HepG2 (cell line): Measurements from ENCODE around the gene VAMP8. TPM values are rescaled to one million over a fixed set of nuclear protein-coding genes. Genes with fewer than 3 reads are reported as not detected.

Source experiments
- ETS1 ChIP-seq: sonication (generic); formaldehyde crosslinking; IDR thresholded peaks from 2 replicates; pipeline ENCODE4 v1.4.0; 2020; ENCODE audit warnings: missing genetic modification reagents
- FOXO1 ChIP-seq: sonication (generic); formaldehyde crosslinking; IDR thresholded peaks from 2 replicates; pipeline ENCODE4 v1.4.0; 2020; ENCODE audit warnings: missing genetic modification reagents
- HDAC1 ChIP-seq: sonication (generic); formaldehyde crosslinking; IDR thresholded peaks from 2 replicates; pipeline ENCODE4 v1.5.1; 2020; ENCODE audit warnings: mild to moderate bottlenecking, missing genetic modification reagents
- MED1 ChIP-seq: sonication (generic); formaldehyde crosslinking; IDR thresholded peaks from 2 replicates; pipeline ENCODE4 v1.4.0; 2020; ENCODE audit warnings: missing genetic modification reagents
- NFIC ChIP-seq: IDR thresholded peaks from 2 replicates; pipeline ENCODE4 v1.6.1; 2012; ENCODE audit warnings: mild to moderate bottlenecking, low read length, inconsistent platforms
- PAXIP1 ChIP-seq: sonication (generic); formaldehyde crosslinking; conservative IDR thresholded peaks from 2 replicates; pipeline ENCODE4 v1.4.0; 2020; ENCODE audit warnings: mild to moderate bottlenecking, missing genetic modification reagents, moderate library complexity
- SNAPC4 ChIP-seq: sonication (generic); formaldehyde crosslinking; IDR thresholded peaks from 2 replicates; pipeline ENCODE4 v1.4.0; 2020; ENCODE audit warnings: mild to moderate bottlenecking, missing genetic modification reagents
- ZFP62 ChIP-seq: sonication (generic); formaldehyde crosslinking; IDR thresholded peaks from 2 replicates; pipeline ENCODE4 v1.4.0; 2020; ENCODE audit warnings: missing genetic modification reagents
- ZFYVE20 ChIP-seq: sonication (generic); formaldehyde crosslinking; IDR thresholded peaks from 2 replicates; pipeline ENCODE4 v1.8.0; 2023; ENCODE audit warnings: low read depth, mild to moderate bottlenecking, moderate library complexity, missing genetic modification reagents, borderline replicate concordance
- ZNF232 ChIP-seq: sonication (generic); formaldehyde crosslinking; IDR thresholded peaks from 2 replicates; pipeline ENCODE4 v1.4.0; 2020; ENCODE audit warnings: missing genetic modification reagents, borderline replicate concordance
- ZNF7 ChIP-seq: IDR thresholded peaks from 2 replicates; pipeline ENCODE4 v1.6.1; 2016; ENCODE audit warnings: missing biosample characterization, missing genetic modification reagents
- polyA plus RNA-seq, 8 experiments: library from polyadenylated mRNA; depleted of rRNA in 3 of 8; stranded (reverse) in 7 of 8; unstranded in 1 of 8; fragments of >200 nt; fragmentation: Illumina TruSeq in 4 of 8; extraction: Trizol in 4 of 8; gene quantifications; 2 replicates each; pipeline versions ENCODE4 v1.2.1 to v1.2.3, GENCODE V29; 2011 to 2016; ENCODE audit warnings: low read depth in 4 of 8, missing spikeins in 1 of 8, mixed read lengths in 1 of 8; ENCODE audit not compliant: insufficient read depth in 1 of 8
- total RNA-seq, 5 experiments: library from RNA; depleted of rRNA; stranded (reverse); fragments of >200 nt; fragmentation: Illumina TruSeq; extraction: Trizol; gene quantifications; 2 replicates each; pipeline ENCODE4 v1.2.3, GENCODE V29; 2016; ENCODE audit warnings: low read depth in 1 of 5
- TF ChIP-seq, protein P1 (sequence below): sonication (generic); formaldehyde crosslinking; IDR thresholded peaks from 2 replicates; pipeline ENCODE4 v1.5.0; 2020; ENCODE audit warnings: missing genetic modification reagents

Gene VAMP8
- total and polyA plus RNA-seq, 2 of the 13 experiments (the other 11 are each of a cell fraction or from before 2014, with no cell fraction given), result 83.3 to 157 TPM

GRCh38 chr2:85621338-85621737 is 44.0 kb downstream of the VAMP8 start (continued):
- TF ChIP-seq ZFYVE20 (CRISPR knock-in tag) (no peak), MED1 (CRISPR knock-in tag) (peak; percentile 42; the same call in 1 of the 2 replicates), ETS1 (CRISPR knock-in tag) (no peak), ZFP62 (CRISPR knock-in tag) (no peak), HDAC1 (peak; percentile 35; the same call in 1 of the 2 replicates), PAXIP1 (CRISPR knock-in tag) (peak; percentile 80), SNAPC4 (no peak), NFIC (peak; percentile 68; the same call in 1 of the 2 replicates), FOXO1 (peak; percentile 18; the same call in 1 of the 2 replicates), ZNF7 (CRISPR knock-in tag) (peak; percentile 23; the same call in 1 of the 2 replicates), ZNF232 (CRISPR knock-in tag) (no peak)
- TF ChIP-seq, protein P1, sequence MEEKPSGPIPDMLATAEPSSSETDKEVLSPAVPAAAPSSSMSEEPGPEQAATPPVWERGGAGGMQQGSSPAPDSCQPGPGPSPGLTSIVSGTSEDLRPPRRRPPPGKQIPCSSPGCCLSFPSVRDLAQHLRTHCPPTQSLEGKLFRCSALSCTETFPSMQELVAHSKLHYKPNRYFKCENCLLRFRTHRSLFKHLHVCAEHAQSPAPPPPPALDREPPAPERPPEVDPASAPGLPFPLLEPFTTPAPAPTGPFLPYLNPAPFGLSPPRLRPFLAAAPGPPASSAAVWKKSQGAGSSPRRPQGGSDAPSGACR (CRISPR knock-in tag), result peak; percentile 68; the same call in 1 of the 2 replicates
- TF ChIP-seq, all 625 proteins: peak for 20
